SK-N-SH treated with all-trans-retinoic acid at 6 μM for 48 hours (cell line): ENCODE results near the gene LCORL.

Experiments
- CREB5 ChIP-seq: fragments of 250-450 bp; sonication (Bioruptor Pico); IDR thresholded peaks from 2 replicates; pipeline ENCODE4 v1.5.1; 2020; ENCODE audit warnings: low read depth, mild to moderate bottlenecking, moderate library complexity
- ESRRG ChIP-seq: fragments of 250-450 bp; sonication (Bioruptor Pico); IDR thresholded peaks from 2 replicates; pipeline ENCODE4 v1.6.1; 2021; ENCODE audit warnings: mild to moderate bottlenecking
- OSR1 ChIP-seq: fragments of 250-450 bp; sonication (Bioruptor Pico); IDR thresholded peaks from 2 replicates; pipeline ENCODE4 v1.8.0; 2022; ENCODE audit warnings: moderate library complexity, mild to moderate bottlenecking, inconsistent platforms
- PATZ1 ChIP-seq: fragments of 250-450 bp; sonication (Bioruptor Pico); IDR thresholded peaks from 2 replicates; pipeline ENCODE4 v1.8.0; 2020; ENCODE audit warnings: mild to moderate bottlenecking, moderate library complexity, borderline replicate concordance
- RARB ChIP-seq: fragments of 250-450 bp; sonication (Bioruptor Pico); IDR thresholded peaks from 2 replicates; pipeline ENCODE4 v1.8.0; 2021; ENCODE audit warnings: mild to moderate bottlenecking, moderate library complexity
- TCF4 ChIP-seq: fragments of 250-450 bp; sonication (Bioruptor Pico); IDR thresholded peaks from 2 replicates; pipeline ENCODE4 v1.8.0; 2021; ENCODE audit warnings: mild to moderate bottlenecking, moderate library complexity, borderline replicate concordance
- TSHZ2 ChIP-seq: fragments of 250-450 bp; sonication (Bioruptor Pico); IDR thresholded peaks from 2 replicates; pipeline ENCODE4 v1.5.0; 2020; ENCODE audit warnings: mild to moderate bottlenecking, moderate library complexity
- ZC3H10 ChIP-seq: fragments of 250-450 bp; sonication (Bioruptor Pico); IDR thresholded peaks from 2 replicates; pipeline ENCODE4 v1.5.1; 2021; ENCODE audit warnings: mild to moderate bottlenecking, moderate library complexity
- ZFP3 ChIP-seq: fragments of 250-450 bp; sonication (Bioruptor Pico); IDR thresholded peaks from 2 replicates; pipeline ENCODE4 v1.5.0; 2020; ENCODE audit warnings: mild to moderate bottlenecking, moderate library complexity

- TF ChIP-seq RARB (CRISPR knock-in tag) (no peak), TSHZ2 (no peak), ZFP3 (no peak), ESRRG (CRISPR knock-in tag) (no peak), CREB5 (no peak), OSR1 (CRISPR knock-in tag) (no peak), ZC3H10 (CRISPR knock-in tag) (no peak), PATZ1 (no peak), TCF4 (CRISPR knock-in tag) (no peak)
Measured at GRCh38 chr4:17985832-17986231, 35.7 kb downstream of the LCORL start.
